K562 (cell line): ENCODE results near the gene ARMC6. TPM values are rescaled to one million over a fixed set of nuclear protein-coding genes. Genes with fewer than 3 reads are reported as not detected.

Experiments
- ARID3B ChIP-seq: fragments of 250-450 bp; sonication (Bioruptor Pico); IDR thresholded peaks from 2 replicates; pipeline ENCODE4 v1.4.0; 2020; ENCODE audit warnings: borderline replicate concordance
- ATF7 ChIP-seq: fragments of 450-650 bp; IDR thresholded peaks from 2 replicates; pipeline ENCODE4 v1.7.1; 2014; ENCODE audit warnings: mild to moderate bottlenecking, moderate library complexity
- CBFA2T2 ChIP-seq: fragments of 450-650 bp; conservative IDR thresholded peaks from 2 replicates; pipeline ENCODE4 v1.6.1; 2017; ENCODE audit warnings: mild to moderate bottlenecking
- CEBPG ChIP-seq, 3 experiments: fragments of 200-800 bp in 1 of 3; sonication (Bioruptor generic) in 1 of 3; sonication (generic) in 1 of 3; formaldehyde crosslinking in 1 of 3; IDR thresholded peaks in 2 of 3; conservative IDR thresholded peaks in 1 of 3; 2 replicates each; pipeline versions ENCODE4 v1.6.1 to v1.8.0; 2016 to 2022; ENCODE audit warnings: missing compliant biosample characterization in 2 of 3, missing genetic modification characterization in 2 of 3, mild to moderate bottlenecking in 1 of 3, missing genetic modification reagents in 1 of 3
- ELF2 ChIP-seq: fragments of 250-450 bp; sonication (Bioruptor Pico); IDR thresholded peaks from 2 replicates; pipeline ENCODE4 v1.5.0; 2021; ENCODE audit warnings: mild to moderate bottlenecking
- FOXA3 ChIP-seq, 2 experiments: fragments of 450-650 bp in 1 of 2; sonication (generic) in 1 of 2; formaldehyde crosslinking; IDR thresholded peaks in 1 of 2; conservative IDR thresholded peaks in 1 of 2; 2 replicates each; pipeline versions ENCODE4 v1.4.0 to v1.8.0; 2020 to 2022; ENCODE audit warnings: mild to moderate bottlenecking in 2 of 2, missing genetic modification reagents in 1 of 2
- NFRKB ChIP-seq: fragments of 450-650 bp; IDR thresholded peaks from 2 replicates; pipeline ENCODE4 v1.6.1; 2016; ENCODE audit warnings: low read depth
- PRMT5 ChIP-seq: sonication (generic); formaldehyde crosslinking; IDR thresholded peaks from 2 replicates; pipeline ENCODE4 v1.5.0; 2020; ENCODE audit warnings: missing genetic modification reagents
- SMARCC2 ChIP-seq: fragments of 450-650 bp; IDR thresholded peaks from 2 replicates; pipeline ENCODE4 v1.6.1; 2017; ENCODE audit warnings: antibody characterized with exemption, moderate library complexity, mild to moderate bottlenecking, low read depth
- TAF9B ChIP-seq: fragments of 450-650 bp; IDR thresholded peaks from 2 replicates; pipeline ENCODE4 v1.6.1; 2018; ENCODE audit warnings: mild to moderate bottlenecking; ENCODE audit not compliant: partially characterized antibody
- TOE1 ChIP-seq, 2 experiments: fragments of 450-650 bp in 1 of 2; sonication (generic) in 1 of 2; formaldehyde crosslinking in 1 of 2; IDR thresholded peaks; 2 replicates each; pipeline versions ENCODE4 v1.7.1 to v1.8.0; 2016 to 2022; ENCODE audit warnings: borderline replicate concordance in 2 of 2, mild to moderate bottlenecking in 2 of 2, antibody characterized with exemption in 1 of 2, inconsistent platforms in 1 of 2, low read depth in 1 of 2, missing genetic modification reagents in 1 of 2, moderate library complexity in 1 of 2
- ZNF766 ChIP-seq: fragments of 200-800 bp; sonication (Bioruptor generic); conservative IDR thresholded peaks from 2 replicates; pipeline ENCODE4 v1.6.1; 2016; ENCODE audit warnings: missing genetic modification characterization, missing compliant biosample characterization
- polyA plus RNA-seq, 8 experiments: library from polyadenylated mRNA; depleted of rRNA in 4 of 8; stranded (reverse) in 5 of 8; unstranded in 3 of 8; fragments of >200 nt; fragmentation: Nextera tagmentation in 2 of 8; fragmentation: Illumina TruSeq in 1 of 8; extraction: Ambion mirVana in 2 of 8; extraction: Trizol in 1 of 8; gene quantifications; 2 replicates each; pipeline versions ENCODE4 v1.2.1 to v1.2.3, GENCODE V29; 2011 to 2014; ENCODE audit warnings: inconsistent platforms in 1 of 8, missing spikeins in 1 of 8
- total RNA-seq, 7 experiments: library from RNA; depleted of rRNA in 6 of 7; stranded (reverse); fragments of >200 nt in 6 of 7; fragmentation: Illumina TruSeq in 2 of 7; extraction: Trizol in 2 of 7; gene quantifications; 2 replicates each; pipeline versions ENCODE4 v1.2.1 to v1.2.3, GENCODE V29; 2011 to 2021; ENCODE audit warnings: low replicate concordance in 1 of 7
- TF ChIP-seq, protein P1 (sequence below), 2 experiments: fragments of 200-800 bp in 1 of 2; sonication (Bioruptor generic) in 1 of 2; sonication (generic) in 1 of 2; formaldehyde crosslinking in 1 of 2; IDR thresholded peaks in 1 of 2; conservative IDR thresholded peaks in 1 of 2; 2 replicates each; pipeline versions ENCODE4 v1.5.0 to v1.6.1; 2016 to 2020; ENCODE audit warnings: missing compliant biosample characterization in 1 of 2, missing genetic modification characterization in 1 of 2, missing genetic modification reagents in 1 of 2
- TF ChIP-seq, protein P2 (sequence below): fragments of 200-800 bp; sonication (Bioruptor generic); IDR thresholded peaks from 2 replicates; pipeline ENCODE4 v1.6.1; 2016; ENCODE audit warnings: missing genetic modification characterization, missing compliant biosample characterization
- TF ChIP-seq, protein P3 (sequence below): sonication (generic); formaldehyde crosslinking; IDR thresholded peaks from 2 replicates; pipeline ENCODE4 v1.8.1; 2023; ENCODE audit warnings: mild to moderate bottlenecking, missing genetic modification reagents, moderate library complexity

ARMC6 gene
- total and polyA plus RNA-seq, 9 of the 15 experiments (the other 6 are each of a cell fraction or from before 2014, with no cell fraction given) = 2.1 to 93.4 (median 63.6) TPM

DNA sequence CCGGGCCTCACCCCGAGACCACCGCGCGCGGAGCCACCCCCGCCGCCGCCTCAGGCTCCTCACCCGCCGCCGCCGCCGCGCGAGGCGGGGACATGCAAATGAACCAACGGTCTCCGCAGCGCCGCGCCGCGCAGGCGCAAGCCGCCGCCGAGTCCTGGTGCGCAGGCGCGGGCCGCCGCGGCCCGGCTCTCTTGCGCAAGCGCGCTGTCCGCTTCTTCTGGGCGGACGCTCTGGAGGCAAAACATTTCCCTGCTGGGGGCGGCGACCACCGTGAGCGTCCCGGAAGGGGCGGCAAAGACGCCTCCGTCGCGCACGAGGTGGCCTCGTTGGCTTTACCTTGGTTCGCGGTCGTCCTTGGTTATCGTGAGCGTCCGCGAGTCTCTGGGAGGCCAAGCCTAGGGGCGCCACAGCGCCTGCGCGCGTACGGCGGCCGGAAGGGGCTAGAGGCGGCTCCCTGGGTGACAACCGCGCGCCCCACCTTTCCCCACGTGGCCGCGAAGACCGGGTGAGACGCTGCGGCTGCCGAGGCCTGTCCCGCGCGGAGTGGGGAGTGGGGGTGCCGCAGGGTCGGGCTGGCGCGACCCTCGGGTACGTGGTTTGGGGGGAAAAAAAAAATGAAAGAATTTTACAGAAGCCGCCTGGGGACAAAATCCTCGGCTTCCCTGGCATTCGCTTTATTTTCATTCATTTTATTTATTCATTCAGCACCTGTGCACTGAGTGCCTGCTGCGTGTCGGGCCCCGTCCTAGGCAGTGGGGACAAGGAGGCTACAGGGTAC, at the start of gene ARMC6, which contains the start of gene SUGP2 (continued):
- TF ChIP-seq, protein P1, sequence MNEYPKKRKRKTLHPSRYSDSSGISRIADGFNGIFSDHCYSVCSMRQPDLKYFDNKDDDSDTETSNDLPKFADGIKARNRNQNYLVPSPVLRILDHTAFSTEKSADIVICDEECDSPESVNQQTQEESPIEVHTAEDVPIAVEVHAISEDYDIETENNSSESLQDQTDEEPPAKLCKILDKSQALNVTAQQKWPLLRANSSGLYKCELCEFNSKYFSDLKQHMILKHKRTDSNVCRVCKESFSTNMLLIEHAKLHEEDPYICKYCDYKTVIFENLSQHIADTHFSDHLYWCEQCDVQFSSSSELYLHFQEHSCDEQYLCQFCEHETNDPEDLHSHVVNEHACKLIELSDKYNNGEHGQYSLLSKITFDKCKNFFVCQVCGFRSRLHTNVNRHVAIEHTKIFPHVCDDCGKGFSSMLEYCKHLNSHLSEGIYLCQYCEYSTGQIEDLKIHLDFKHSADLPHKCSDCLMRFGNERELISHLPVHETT (CRISPR knock-in tag; conservative IDR thresholded peaks at IDR 0.05 in 1 of 2, IDR thresholded peaks at IDR 0.05 in 1 of 2) = no peak
- TF ChIP-seq, protein P2, sequence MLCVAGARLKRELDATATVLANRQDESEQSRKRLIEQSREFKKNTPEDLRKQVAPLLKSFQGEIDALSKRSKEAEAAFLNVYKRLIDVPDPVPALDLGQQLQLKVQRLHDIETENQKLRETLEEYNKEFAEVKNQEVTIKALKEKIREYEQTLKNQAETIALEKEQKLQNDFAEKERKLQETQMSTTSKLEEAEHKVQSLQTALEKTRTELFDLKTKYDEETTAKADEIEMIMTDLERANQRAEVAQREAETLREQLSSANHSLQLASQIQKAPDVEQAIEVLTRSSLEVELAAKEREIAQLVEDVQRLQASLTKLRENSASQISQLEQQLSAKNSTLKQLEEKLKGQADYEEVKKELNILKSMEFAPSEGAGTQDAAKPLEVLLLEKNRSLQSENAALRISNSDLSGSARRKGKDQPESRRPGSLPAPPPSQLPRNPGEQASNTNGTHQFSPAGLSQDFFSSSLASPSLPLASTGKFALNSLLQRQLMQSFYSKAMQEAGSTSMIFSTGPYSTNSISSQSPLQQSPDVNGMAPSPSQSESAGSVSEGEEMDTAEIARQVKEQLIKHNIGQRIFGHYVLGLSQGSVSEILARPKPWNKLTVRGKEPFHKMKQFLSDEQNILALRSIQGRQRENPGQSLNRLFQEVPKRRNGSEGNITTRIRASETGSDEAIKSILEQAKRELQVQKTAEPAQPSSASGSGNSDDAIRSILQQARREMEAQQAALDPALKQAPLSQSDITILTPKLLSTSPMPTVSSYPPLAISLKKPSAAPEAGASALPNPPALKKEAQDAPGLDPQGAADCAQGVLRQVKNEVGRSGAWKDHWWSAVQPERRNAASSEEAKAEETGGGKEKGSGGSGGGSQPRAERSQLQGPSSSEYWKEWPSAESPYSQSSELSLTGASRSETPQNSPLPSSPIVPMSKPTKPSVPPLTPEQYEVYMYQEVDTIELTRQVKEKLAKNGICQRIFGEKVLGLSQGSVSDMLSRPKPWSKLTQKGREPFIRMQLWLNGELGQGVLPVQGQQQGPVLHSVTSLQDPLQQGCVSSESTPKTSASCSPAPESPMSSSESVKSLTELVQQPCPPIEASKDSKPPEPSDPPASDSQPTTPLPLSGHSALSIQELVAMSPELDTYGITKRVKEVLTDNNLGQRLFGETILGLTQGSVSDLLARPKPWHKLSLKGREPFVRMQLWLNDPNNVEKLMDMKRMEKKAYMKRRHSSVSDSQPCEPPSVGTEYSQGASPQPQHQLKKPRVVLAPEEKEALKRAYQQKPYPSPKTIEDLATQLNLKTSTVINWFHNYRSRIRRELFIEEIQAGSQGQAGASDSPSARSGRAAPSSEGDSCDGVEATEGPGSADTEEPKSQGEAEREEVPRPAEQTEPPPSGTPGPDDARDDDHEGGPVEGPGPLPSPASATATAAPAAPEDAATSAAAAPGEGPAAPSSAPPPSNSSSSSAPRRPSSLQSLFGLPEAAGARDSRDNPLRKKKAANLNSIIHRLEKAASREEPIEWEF (CRISPR knock-in tag) = no peak
- TF ChIP-seq TOE1 (IDR thresholded peaks at IDR 0.05; ENCODE audit: borderline replicate concordance) = no peak
- no peak for TF ChIP-seq TOE1 (CRISPR knock-in tag; IDR thresholded peaks at IDR 0.05; ENCODE audit: borderline replicate concordance, low read depth)
- no peak for TF ChIP-seq PRMT5 (CRISPR knock-in tag)
- TF ChIP-seq CBFA2T2 = 0 out of 2 replicates have a peak, but pooled peaks have one; percentile 2
- TF ChIP-seq NFRKB = 0 out of 2 replicates have a peak, but pooled peaks have one; percentile 24
- TF ChIP-seq ZNF766 (CRISPR knock-in tag) = no peak
- peak; percentile 92 for TF ChIP-seq CEBPG (CRISPR knock-in tag; IDR thresholded peaks at IDR 0.05)
- TF ChIP-seq CEBPG (tag; conservative IDR thresholded peaks at IDR 0.05 in 1 of 2, IDR thresholded peaks at IDR 0.05 in 1 of 2) = peak; percentile 48 to 95; a peak in 3 of 4 replicates
- TF ChIP-seq ARID3B (CRISPR knock-in tag) = no peak
- 0 out of 2 replicates have a peak, but pooled peaks have one; percentile 18 for TF ChIP-seq SMARCC2
- TF ChIP-seq, protein P3, sequence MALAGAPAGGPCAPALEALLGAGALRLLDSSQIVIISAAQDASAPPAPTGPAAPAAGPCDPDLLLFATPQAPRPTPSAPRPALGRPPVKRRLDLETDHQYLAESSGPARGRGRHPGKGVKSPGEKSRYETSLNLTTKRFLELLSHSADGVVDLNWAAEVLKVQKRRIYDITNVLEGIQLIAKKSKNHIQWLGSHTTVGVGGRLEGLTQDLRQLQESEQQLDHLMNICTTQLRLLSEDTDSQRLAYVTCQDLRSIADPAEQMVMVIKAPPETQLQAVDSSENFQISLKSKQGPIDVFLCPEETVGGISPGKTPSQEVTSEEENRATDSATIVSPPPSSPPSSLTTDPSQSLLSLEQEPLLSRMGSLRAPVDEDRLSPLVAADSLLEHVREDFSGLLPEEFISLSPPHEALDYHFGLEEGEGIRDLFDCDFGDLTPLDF = peak; percentile 79; the same call in 1 of the 2 replicates
- peak in 1 of 2 experiments; percentile 47; a peak in 1 of 4 replicates for TF ChIP-seq FOXA3 (CRISPR knock-in tag; conservative IDR thresholded peaks at IDR 0.05 in 1 of 2, IDR thresholded peaks at IDR 0.05 in 1 of 2)
- TF ChIP-seq ELF2 (CRISPR knock-in tag) = no peak
- no peak for TF ChIP-seq TAF9B
- TF ChIP-seq ATF7 = peak; percentile 74
